NOMO-1 treated with dmso at 0.1 percent for 144 hours (cell line): Measurements from ENCODE around the gene PGAM2.

ENCODE experiments used
- DNase-seq: peaks from one replicate; lab custom pipeline; 2025; ENCODE audit not compliant: unreplicated experiment; lab: John Stamatoyannopoulos, UW

The PGAM2 gene

DNA sequence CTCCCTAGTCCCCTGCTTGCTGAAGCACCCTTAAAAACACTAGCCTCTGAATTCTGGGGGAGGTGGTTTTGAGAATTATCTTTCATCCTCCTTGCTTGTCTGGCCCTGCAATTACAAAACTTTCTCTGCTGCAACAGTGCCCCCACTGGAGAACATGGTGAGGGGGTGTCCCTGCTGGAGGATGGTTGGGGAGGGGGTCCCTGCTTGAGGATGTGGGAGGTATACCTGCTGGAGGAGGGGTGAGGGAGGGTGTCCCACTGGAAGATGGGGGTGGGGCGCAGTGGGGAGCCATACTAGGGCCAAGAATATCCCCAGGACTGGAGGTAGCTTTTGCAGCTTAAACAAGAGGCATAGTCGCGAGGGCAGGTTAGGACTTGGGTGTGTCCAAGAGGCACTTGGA lies 20.2 kb upstream of the PGAM2 start:
- DNase-seq = no peak

DNA sequence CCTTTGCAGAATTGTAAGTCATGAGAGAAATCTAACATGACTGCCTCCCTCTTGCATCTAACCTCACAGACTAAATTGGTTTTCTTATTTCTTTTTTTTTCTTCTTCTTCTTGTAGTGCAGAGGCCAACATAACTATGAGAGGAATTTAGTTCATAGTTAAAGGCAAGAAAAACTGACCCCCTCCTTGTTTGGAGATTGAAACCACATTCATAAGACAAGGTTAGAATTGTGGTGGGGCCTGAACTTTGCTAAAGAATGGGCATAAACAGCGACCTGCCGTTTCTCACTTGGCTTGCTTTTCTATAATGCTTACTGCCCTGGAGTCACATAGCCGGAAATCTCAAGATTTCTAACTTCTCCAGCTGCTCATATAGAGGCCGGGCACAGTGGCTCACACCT lies 19.3 kb upstream of the PGAM2 start:
- no peak for DNase-seq

- no peak for DNase-seq
These were observed 18.4 kb upstream of the PGAM2 start for GRCh38 chr7:44083796-44084195.

GRCh38 chr7:44082541-44083207 lies 17.3 kb upstream of the PGAM2 start:
- peak; percentile 99 for DNase-seq

DNA sequence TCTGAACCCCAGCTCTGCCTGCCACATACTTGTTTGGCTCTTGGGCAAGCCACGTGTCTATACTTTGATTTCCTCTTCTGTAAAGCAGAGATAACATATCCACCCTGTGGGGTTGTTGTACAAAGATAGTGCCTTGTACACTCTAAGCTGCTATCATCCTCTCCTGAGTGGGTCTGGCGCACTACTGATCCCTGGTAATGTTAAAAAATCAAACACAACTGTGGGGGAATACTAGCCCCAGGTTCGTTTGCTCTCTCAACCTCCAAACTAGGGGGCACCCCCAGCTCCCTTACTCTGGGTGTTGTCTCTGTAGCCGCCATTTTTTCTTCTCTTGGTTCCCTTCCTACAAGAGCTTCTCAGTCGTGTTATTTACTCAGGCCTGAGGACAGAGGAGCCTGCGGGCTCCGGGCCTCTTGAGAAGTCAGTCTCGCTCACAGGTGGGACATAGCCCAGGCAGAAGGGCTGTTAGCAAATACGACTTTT lies 15.9 kb upstream of the PGAM2 start:
- no peak for DNase-seq

DNA sequence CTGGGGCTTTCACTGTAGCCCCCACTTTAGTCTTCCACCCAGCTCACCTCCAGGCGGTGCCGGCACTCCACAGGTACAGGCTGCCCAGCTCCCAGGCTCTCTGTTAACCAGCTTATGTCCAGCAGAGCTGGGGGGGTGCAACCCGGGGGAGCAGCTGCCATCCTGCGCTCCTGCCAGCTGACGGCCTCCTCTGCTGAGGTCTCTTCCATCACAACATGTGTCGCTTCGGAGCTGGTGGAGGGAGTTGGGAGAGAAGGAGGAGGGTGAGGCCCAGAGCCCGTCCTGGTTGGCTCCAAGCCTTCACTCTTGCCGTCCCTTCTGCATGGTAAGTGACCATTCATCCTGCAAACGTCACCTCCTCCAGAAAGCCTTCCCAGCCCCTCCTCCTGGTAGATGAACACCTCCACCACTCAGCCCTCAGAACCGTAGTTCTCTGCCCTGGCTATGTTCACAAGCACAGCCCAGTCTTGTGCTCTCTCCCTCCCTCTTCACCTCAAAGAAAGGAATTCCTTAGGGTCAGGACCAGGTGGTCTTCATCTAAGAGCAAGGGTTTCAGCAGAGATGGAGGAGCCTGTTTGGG lies 15.4 kb upstream of the PGAM2 start:
- DNase-seq = no peak

- DNase-seq = no peak
These were observed 14.8 kb upstream of the PGAM2 start for GRCh38 chr7:44080118-44080517.

GRCh38 chr7:44079331-44080021 lies 14.1 kb upstream of the PGAM2 start:
- DNase-seq = no peak

DNA sequence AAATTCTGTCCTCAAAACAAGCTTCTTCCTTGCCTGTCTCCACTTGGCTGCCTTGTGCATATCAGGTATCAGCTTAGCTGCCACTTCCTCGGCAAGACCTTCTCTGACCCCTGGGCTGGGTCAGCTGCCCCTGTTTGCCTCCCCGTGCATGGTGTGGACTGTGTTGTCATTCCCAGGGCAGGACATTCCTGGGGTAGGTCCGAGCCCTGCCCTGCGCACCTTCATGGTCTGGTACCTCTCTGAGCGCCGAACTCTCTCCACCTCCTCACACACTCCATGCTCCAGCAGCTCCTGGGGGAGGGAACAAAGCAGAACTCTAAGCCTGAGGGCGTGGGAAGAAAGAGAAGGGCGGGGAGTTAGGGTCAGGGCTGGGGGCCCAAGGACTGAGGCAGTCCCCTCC lies 13.2 kb upstream of the PGAM2 start:
- no peak for DNase-seq

DNA sequence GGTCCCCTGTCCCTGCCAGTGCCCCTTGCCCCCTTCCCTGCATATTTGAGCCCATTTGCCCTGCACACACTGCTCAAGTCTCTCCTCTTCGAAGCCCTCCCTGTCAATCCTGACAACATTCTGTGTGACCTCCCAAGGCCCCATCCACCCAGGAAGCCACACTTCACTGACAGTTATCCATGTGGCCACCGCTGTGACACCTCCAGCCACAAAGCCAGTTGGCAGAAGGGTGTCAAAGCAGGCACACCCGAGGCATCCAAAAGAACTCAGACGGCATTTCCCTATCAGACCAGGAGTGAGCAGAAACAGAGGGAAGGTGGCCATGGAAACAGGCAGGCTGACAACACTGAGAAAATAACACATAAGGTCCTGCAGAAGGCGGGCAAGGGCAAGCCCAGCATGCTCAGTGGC lies 12.3 kb upstream of the PGAM2 start:
- no peak for DNase-seq

DNA sequence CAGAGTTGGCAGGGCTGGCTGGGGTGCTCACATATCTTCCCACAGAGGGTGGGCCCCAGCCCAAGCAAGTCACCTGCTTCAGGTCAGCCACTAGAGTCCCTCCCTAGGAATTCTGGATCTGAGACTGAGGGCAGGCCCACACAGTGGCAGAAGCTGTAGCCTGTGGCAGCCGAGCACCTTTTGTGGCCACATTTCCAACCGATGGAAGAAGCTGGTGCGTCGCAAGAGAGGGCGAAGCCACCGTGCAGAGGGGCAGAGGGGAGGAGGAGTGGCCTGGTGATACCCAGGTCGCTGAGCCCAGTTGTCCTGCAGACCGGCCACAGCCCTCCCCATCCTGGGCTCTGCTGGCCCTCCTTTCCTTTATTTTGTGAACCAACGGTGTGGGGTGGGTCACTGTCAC lies 11.7 kb upstream of the PGAM2 start:
- no peak for DNase-seq

GRCh38 chr7:44076101-44076895 lies 10.9 kb upstream of the PGAM2 start:
- DNase-seq = no peak

DNA sequence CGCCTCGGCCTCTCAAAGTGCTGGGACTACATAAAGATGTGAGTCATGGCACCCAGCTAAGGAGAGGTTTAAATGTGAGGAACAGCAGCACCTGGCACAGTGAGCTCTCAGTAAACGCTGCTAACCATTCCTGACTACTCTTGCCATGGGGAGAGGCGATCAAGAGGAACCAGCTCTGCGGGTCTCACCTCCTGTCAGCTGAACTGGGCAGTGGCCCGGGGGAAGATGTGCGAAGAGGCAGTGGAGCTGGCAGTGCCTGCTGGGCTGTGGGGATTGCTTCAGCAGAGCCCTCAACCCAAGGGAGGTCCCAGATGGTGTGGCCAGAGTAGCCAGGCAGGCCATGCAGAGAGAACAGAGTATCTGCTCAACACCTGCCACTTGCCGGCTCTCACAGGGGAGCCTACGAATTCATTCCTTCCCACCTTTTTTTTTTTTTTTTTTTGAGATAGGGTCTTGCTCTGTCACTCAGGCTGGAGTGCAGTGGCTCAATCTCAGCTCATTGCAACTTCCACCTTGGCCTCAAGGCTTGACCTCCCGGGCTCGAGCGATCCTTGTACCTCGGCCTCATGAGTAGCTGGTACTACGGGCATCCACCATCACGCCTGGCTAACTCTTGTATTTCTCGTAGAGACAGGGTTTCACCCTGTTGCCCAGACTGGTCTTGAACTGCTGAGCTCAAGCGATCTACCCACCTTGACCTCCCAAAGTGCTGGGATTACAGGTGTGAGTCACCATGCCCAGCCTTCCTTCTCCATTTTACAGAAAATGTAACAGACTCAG lies 10.1 kb upstream of the PGAM2 start:
- no peak for DNase-seq

- no peak for DNase-seq
These were observed 9.0 kb upstream of the PGAM2 start for GRCh38 chr7:44074349-44074695.

GRCh38 chr7:44073664-44074348 lies 8.4 kb upstream of the PGAM2 start:
- peak; percentile 62 for DNase-seq

- no peak for DNase-seq
These were observed 7.2 kb upstream of the PGAM2 start for GRCh38 chr7:44072364-44073231.

- no peak for DNase-seq
These were observed 6.5 kb upstream of the PGAM2 start for GRCh38 chr7:44071726-44072363.

DNA sequence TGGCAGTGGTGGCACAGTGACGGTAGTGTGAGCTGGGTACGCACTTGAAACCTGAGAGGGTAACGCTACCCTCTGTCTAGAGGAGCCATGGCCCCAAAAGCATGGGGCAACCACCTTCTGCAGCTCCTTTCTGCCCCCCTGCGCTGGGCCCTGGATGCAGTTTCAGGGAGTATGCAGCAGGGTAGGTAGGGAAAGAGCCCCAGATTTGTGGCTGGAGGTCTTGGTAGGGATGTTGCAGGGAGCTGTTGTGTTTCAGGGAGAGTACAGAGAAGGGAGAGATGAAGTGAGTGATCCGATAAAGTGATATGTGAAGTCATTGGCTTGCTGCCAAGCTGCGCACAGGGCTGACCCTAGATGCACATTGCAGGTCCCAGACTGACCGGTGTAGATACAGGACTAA lies 2.7 kb upstream of the PGAM2 start:
- DNase-seq = no peak
